Fibroblast of skin of back (primary cell): ENCODE data around the gene DISP2. TPM values are rescaled to one million over a fixed set of nuclear protein-coding genes. Genes with fewer than 3 reads are reported as not detected.

ENCODE experiments used
- DNase-seq: peaks from one replicate; pipeline ENCODE4 v3.0.0-alpha.2; 2013
- polyA plus RNA-seq, 2 experiments: library from polyadenylated mRNA; unstranded; fragments of 120-200 nt; gene quantifications; one replicate each; pipeline ENCODE4 v1.2.1, GENCODE V29; 2013; ENCODE audit not compliant: insufficient read length in 2 of 2

The DISP2 gene
- 4.7 TPM for polyA plus RNA-seq (2013, experiment 1 of 2; ENCODE audit: insufficient read length)
- polyA plus RNA-seq (2013, experiment 2 of 2; ENCODE audit: insufficient read length): 6.8 TPM

GRCh38 chr15:40357723-40358470 lies at the start of gene DISP2:
Gene DISP2 (plus strand): TSS chr15:40358219. CDS start chr15:40358322, 103 bp downstream.
- DNase-seq: peak; percentile 76

GRCh38 chr15:40309344-40309862 lies 48.6 kb upstream of the DISP2 start:
- no peak for DNase-seq

GRCh38 chr15:40310001-40310959 lies 47.7 kb upstream of the DISP2 start:
- no peak for DNase-seq

- no peak for DNase-seq
Measured at GRCh38 chr15:40310993-40311392, 47.0 kb upstream of the DISP2 start.

GRCh38 chr15:40312370-40313158 lies 45.5 kb upstream of the DISP2 start:
- DNase-seq: no peak

GRCh38 chr15:40313531-40314398 lies 44.3 kb upstream of the DISP2 start:
- peak; percentile 59 for DNase-seq

- peak; percentile 71 for DNase-seq
Measured at GRCh38 chr15:40314723-40315276, 43.2 kb upstream of the DISP2 start.

- no peak for DNase-seq
Measured at GRCh38 chr15:40316931-40317330, 41.1 kb upstream of the DISP2 start.

- DNase-seq: no peak
Measured at GRCh38 chr15:40317580-40317979, 40.4 kb upstream of the DISP2 start.

- no peak for DNase-seq
Measured at GRCh38 chr15:40320409-40320808, 37.6 kb upstream of the DISP2 start.

- DNase-seq: peak; percentile 68
Measured at GRCh38 chr15:40320931-40321371, 37.1 kb upstream of the DISP2 start.

- peak; percentile 81 for DNase-seq
Measured at GRCh38 chr15:40322531-40323238, 35.3 kb upstream of the DISP2 start.

- DNase-seq: peak; percentile 96
Measured at GRCh38 chr15:40323239-40323952, 34.6 kb upstream of the DISP2 start, which contains the start of gene INAFM2. Gene INAFM2 (plus strand): TSS chr15:40323692. CDS start chr15:40324056, 364 bp downstream.

GRCh38 chr15:40323953-40324937 lies 33.8 kb upstream of the DISP2 start:
- DNase-seq: no peak

GRCh38 chr15:40325188-40325587 lies 32.8 kb upstream of the DISP2 start:
- no peak for DNase-seq

- no peak for DNase-seq
Measured at GRCh38 chr15:40325700-40326099, 32.3 kb upstream of the DISP2 start.

- DNase-seq: no peak
Measured at GRCh38 chr15:40327457-40327856, 30.6 kb upstream of the DISP2 start.

GRCh38 chr15:40328176-40328575 lies 29.8 kb upstream of the DISP2 start:
- peak; percentile 75 for DNase-seq
